Spleen (tissue), 7 donors: ENCODE measurements around the gene SLC39A11.

ENCODE experiments used
- CTCF ChIP-seq, 11 experiments: fragments of 200-600 bp in 7 of 11; fragments of 450-650 bp in 4 of 11; sonication (generic) in 4 of 11; IDR thresholded peaks in 8 of 11; conservative IDR thresholded peaks in 3 of 11; 1 replicate in 7 of 11; 2 replicates in 4 of 11; pipeline versions ENCODE4 v1.4.0 to v1.8.0; 2016 to 2021; ENCODE audit warnings: antibody characterized with exemption in 11 of 11, inconsistent platforms in 4 of 11, mild to moderate bottlenecking in 1 of 11
- POLR2A ChIP-seq, 3 donors: fragments of 450-650 bp; IDR thresholded peaks; one replicate each; pipeline ENCODE4 v1.5.1; 2017; ENCODE audit warnings: antibody characterized with exemption in 3 of 3, mild to moderate bottlenecking in 1 of 3
- POLR2AphosphoS5 ChIP-seq, 3 donors: sonication (generic); formaldehyde crosslinking; IDR thresholded peaks; one replicate each; pipeline ENCODE4 v1.5.1; 2017; ENCODE audit warnings: antibody characterized with exemption in 3 of 3
- donor health status: DM: no; HTN: no; CAD: no; lungs with moderate emphysema.
- donor health status: DM: no; HTN: no; CAD: no.
- donor health status: DM: no; HTN: no; CAD: no.

- TF ChIP-seq CTCF (IDR thresholded peaks at IDR 0.05 in 8 of 11, conservative IDR thresholded peaks at IDR 0.05 in 3 of 11) (no peak), POLR2A (IDR thresholded peaks at IDR 0.05) (no peak), POLR2AphosphoS5 (IDR thresholded peaks at IDR 0.05) (no peak)
Measured at GRCh38 chr17:72692676-72693075, 399.8 kb downstream of the SLC39A11 start.
